ENCODE results near the gene PPP1R14C.

PPP1R14C gene

GRCh38 chr6:150236114-150236513, 93.3 kb downstream of the PPP1R14C start:
- no peaks in the 10 kb centered on the region for H3K36me3 ChIP-seq (ENCODE audit: insufficient read depth)
- no peaks in the 10 kb centered on the region for H4K20me1 ChIP-seq (ENCODE audit: insufficient read depth)
- TF ChIP-seq CTCF (conservative IDR thresholded peaks at IDR 0.05; ENCODE audit: low read depth, low read length): no peak
- no peak overlapping the region for H3K4me3 ChIP-seq (IDR thresholded peaks at IDR 0.05; ENCODE audit: insufficient read depth, low read depth, low read length)
- no peak overlapping the region for H3K9ac ChIP-seq
- H3K27me3 ChIP-seq (ENCODE audit: insufficient read depth, low read depth): no peaks in the 10 kb centered on the region
- no peaks in the 10 kb centered on the region for H3K79me2 ChIP-seq (ENCODE audit: insufficient read depth, low read depth)
- no peak overlapping the region for H3K27ac ChIP-seq
- H2AFZ ChIP-seq (ENCODE audit: low read depth): no peak overlapping the region
- no peak overlapping the region for H3K4me2 ChIP-seq
- H3K4me1 ChIP-seq (ENCODE audit: low read depth, poor library complexity, severe bottlenecking): no peaks in the 10 kb centered on the region

- no peak overlapping the region for H3K9ac ChIP-seq
- H3K27me3 ChIP-seq (ENCODE audit: insufficient read depth, low read depth): no peaks in the 10 kb centered on the region
- no peak for TF ChIP-seq CTCF (conservative IDR thresholded peaks at IDR 0.05; ENCODE audit: low read depth, low read length)
- H4K20me1 ChIP-seq (ENCODE audit: insufficient read depth): no peaks in the 10 kb centered on the region
- no peaks in the 10 kb centered on the region for H3K4me1 ChIP-seq (ENCODE audit: low read depth, poor library complexity, severe bottlenecking)
- no peak overlapping the region for H3K4me2 ChIP-seq
- H3K36me3 ChIP-seq (ENCODE audit: insufficient read depth): no peaks in the 10 kb centered on the region
- no peak overlapping the region for H3K27ac ChIP-seq
- H3K79me2 ChIP-seq (ENCODE audit: insufficient read depth, low read depth): no peaks in the 10 kb centered on the region
- H2AFZ ChIP-seq (ENCODE audit: low read depth): no peak overlapping the region
- H3K4me3 ChIP-seq (IDR thresholded peaks at IDR 0.05; ENCODE audit: insufficient read depth, low read depth, low read length): no peak overlapping the region
Observed at GRCh38 chr6:150236544-150236943, 93.7 kb downstream of the PPP1R14C start.

- TF ChIP-seq CTCF (conservative IDR thresholded peaks at IDR 0.05; ENCODE audit: low read depth, low read length): no peak
- Histone ChIP-seq H3K4me3 (IDR thresholded peaks at IDR 0.05; ENCODE audit: insufficient read depth, low read depth, low read length) (no peak overlapping the region), H3K27me3 (ENCODE audit: insufficient read depth, low read depth) (no peaks in the 10 kb centered on the region), H4K20me1 (ENCODE audit: insufficient read depth) (no peaks in the 10 kb centered on the region), H3K27ac (no peak overlapping the region), H3K4me2 (no peak overlapping the region), H3K36me3 (ENCODE audit: insufficient read depth) (no peaks in the 10 kb centered on the region), H3K9ac (no peak overlapping the region), H2AFZ (ENCODE audit: low read depth) (no peak overlapping the region), H3K79me2 (ENCODE audit: insufficient read depth, low read depth) (no peaks in the 10 kb centered on the region), H3K4me1 (ENCODE audit: low read depth, poor library complexity, severe bottlenecking) (no peaks in the 10 kb centered on the region)
Observed at GRCh38 chr6:150237626-150238025, 94.8 kb downstream of the PPP1R14C start.

GRCh38 chr6:150238336-150238741, 95.5 kb downstream of the PPP1R14C start:
- no peak overlapping the region for H2AFZ ChIP-seq (ENCODE audit: low read depth)
- H3K36me3 ChIP-seq (ENCODE audit: insufficient read depth): no peaks in the 10 kb centered on the region
- H3K4me3 ChIP-seq (IDR thresholded peaks at IDR 0.05; ENCODE audit: insufficient read depth, low read depth, low read length): no peak overlapping the region
- no peak overlapping the region for H3K27ac ChIP-seq
- H4K20me1 ChIP-seq (ENCODE audit: insufficient read depth): no peaks in the 10 kb centered on the region
- H3K4me1 ChIP-seq (ENCODE audit: low read depth, poor library complexity, severe bottlenecking): no peaks in the 10 kb centered on the region
- no peak for TF ChIP-seq CTCF (conservative IDR thresholded peaks at IDR 0.05; ENCODE audit: low read depth, low read length)
- no peaks in the 10 kb centered on the region for H3K27me3 ChIP-seq (ENCODE audit: insufficient read depth, low read depth)
- no peak overlapping the region for H3K4me2 ChIP-seq
- H3K9ac ChIP-seq: no peak overlapping the region
- H3K79me2 ChIP-seq (ENCODE audit: insufficient read depth, low read depth): no peaks in the 10 kb centered on the region
